ENCODE data around the gene PPARA. TPM values are rescaled to one million over a fixed set of nuclear protein-coding genes. Genes with fewer than 3 reads are reported as not detected.

The PPARA gene
- total and polyA plus RNA-seq, 11 donors: 21.1 to 96.4 (median 80.4) TPM

DNA sequence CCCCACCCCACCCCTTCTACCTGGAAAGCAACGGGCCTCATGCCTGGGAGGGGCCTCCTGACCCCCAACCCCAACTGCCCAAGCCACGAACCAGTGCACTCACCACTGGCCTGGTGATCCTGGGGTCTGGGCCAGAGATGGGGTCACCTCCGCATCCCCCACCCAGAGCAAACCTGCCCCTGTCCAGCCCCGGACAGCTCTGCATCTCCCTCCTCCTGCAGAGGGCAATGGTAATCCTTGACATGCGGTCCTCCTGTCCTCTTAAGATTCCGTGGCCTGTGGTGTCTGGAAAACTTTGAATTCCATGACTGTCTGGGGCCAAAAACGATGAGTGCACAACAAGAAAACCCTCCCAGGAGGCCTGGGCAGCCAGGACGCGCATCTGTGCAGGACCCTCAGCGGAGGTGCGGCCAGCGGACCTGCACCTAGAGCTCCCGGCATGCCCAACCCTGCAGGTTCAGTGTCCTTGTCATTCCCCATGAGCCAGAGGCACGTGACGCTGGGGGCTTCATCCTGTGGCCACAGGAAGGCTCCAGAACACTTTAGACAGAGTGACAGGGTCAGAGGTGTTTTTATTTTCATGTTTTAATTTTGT lies 16.1 kb upstream of the PPARA start:
- ATAC-seq (no peak), DNase-seq (peak in 1 of 5 donors; percentile 45)
- H3K4me1 ChIP-seq: peaks cover 0 to 19% (median 9%) of the 10 kb centered on the region in 12 donors
- H3K4me3 ChIP-seq: no peak overlapping the region
- no peak for TF ChIP-seq POLR2A (IDR thresholded peaks at IDR 0.05)
- TF ChIP-seq, protein P1, sequence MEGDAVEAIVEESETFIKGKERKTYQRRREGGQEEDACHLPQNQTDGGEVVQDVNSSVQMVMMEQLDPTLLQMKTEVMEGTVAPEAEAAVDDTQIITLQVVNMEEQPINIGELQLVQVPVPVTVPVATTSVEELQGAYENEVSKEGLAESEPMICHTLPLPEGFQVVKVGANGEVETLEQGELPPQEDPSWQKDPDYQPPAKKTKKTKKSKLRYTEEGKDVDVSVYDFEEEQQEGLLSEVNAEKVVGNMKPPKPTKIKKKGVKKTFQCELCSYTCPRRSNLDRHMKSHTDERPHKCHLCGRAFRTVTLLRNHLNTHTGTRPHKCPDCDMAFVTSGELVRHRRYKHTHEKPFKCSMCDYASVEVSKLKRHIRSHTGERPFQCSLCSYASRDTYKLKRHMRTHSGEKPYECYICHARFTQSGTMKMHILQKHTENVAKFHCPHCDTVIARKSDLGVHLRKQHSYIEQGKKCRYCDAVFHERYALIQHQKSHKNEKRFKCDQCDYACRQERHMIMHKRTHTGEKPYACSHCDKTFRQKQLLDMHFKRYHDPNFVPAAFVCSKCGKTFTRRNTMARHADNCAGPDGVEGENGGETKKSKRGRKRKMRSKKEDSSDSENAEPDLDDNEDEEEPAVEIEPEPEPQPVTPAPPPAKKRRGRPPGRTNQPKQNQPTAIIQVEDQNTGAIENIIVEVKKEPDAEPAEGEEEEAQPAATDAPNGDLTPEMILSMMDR (IDR thresholded peaks at IDR 0.05): no peak
- 85 to 89% (median 86%) methylated on average over 14 to 15 of the region's 15 CpGs for WGBS, 4 donors
- intact Hi-C loops (cut with DNase I): no loop called here
- no peaks in the 10 kb centered on the region for H3K27me3 ChIP-seq
- H3K27ac ChIP-seq: no peak overlapping the region
- no peaks in the 10 kb centered on the region for H3K36me3 ChIP-seq
- H3K9me3 ChIP-seq: no peaks in the 10 kb centered on the region

DNA sequence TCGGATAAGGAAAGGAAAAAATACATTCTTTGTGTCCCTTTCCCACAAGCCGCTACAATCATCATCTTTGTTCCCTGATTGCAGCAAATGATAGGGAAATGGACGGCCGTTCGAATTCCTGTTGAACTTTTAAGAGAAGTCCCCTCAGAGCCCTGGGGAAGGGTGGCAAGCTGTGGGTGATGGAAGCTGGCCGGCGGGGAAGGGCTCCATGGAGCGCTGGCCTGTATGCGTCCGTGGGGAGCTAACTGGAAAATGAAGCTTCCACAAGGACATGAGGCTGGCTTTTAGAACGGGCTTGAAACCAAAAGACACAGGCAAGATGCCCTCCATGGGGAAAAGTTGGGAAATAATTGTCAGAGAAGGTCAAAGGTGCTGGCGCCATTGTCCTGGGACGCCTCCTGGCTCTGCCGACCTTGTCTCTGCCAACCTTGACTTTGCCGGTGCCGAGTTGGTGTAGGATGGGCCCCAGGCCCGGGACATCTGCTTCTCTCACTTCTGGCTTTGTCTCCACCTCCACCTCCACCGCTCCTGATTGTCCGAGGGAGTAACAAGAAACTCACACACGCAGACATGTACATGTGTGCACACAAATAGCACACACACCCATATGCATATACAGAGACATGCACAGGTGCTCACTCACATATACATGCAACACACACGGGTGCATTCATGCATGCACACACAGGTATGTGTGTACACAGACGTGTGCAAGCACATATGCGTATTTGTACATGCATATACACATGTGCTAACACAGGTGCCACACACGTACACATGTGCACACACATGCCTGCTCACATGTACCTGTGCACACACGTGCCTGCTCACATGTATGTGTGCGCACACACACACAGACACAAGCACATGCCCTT lies 14.5 kb upstream of the PPARA start:
- Histone ChIP-seq H3K27ac (no peak overlapping the region), H3K4me3 (no peak overlapping the region), H3K4me1 (peaks cover 0 to 24% (median 11%) of the 10 kb centered on the region in 12 donors), H3K27me3 (no peaks in the 10 kb centered on the region), H3K9me3 (no peaks in the 10 kb centered on the region), H3K36me3 (no peaks in the 10 kb centered on the region)
- DNase-seq: peak in 1 of 5 donors; percentile 20
- intact Hi-C loops (cut with DNase I): loop anchor here in 1 of 10 donors (5.0 kb wide), 1 partner anchor 111 kb away; no protein-coding TSS in a partner anchor
- 74 to 81% (median 80%) methylated on average over 26 of the region's 26 CpGs for WGBS, 4 donors
- TF ChIP-seq, protein P1 (IDR thresholded peaks at IDR 0.05): no peak
- TF ChIP-seq POLR2A (IDR thresholded peaks at IDR 0.05): no peak
- no peak for ATAC-seq

DNA sequence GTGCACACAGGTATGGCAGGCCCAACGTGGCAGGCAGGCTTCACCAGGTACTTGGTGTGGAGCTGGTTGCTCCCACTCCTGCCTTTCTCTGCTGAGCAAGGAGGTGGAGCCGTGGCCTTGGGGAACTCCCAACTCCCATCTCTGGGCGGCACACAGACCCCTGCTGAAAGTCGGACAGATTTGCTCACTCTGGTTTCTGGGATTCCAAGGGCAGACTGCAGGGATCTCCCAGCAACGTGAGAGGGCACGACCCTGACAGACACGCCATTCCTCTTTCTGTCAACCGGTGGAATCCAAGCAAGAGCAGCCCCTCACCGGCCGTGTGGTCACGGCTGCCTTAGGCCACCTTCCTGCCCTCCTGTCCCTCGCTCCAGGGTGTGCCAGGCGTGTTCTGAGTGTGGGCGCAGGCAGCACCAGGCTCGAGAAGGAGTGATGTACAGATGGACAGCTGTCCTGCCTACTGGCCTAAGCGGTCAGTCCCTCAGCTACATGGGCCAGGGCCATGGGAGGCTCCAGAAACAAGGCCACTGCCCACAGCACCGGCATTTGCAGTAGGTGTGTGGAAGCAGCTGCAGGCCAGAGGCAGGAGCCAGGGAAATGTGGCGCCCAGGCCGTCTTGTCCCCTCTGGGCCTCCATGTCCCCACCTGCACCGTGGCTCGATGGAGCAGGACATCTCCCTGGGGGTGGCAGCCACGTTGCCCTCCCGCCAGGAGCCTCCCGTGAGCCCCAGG lies 13.7 kb upstream of the PPARA start:
- Histone ChIP-seq H3K27me3 (no peaks in the 10 kb centered on the region), H3K36me3 (no peaks in the 10 kb centered on the region), H3K27ac (no peak overlapping the region), H3K4me3 (no peak overlapping the region), H3K9me3 (no peaks in the 10 kb centered on the region), H3K4me1 (peaks cover 0 to 24% (median 11%) of the 10 kb centered on the region in 12 donors)
- TF ChIP-seq, protein P1 (IDR thresholded peaks at IDR 0.05): no peak
- TF ChIP-seq POLR2A (IDR thresholded peaks at IDR 0.05): no peak
- DNase-seq: peak in 1 of 5 donors; percentile 36
- intact Hi-C loops (cut with DNase I): loop anchor here in 1 of 10 donors (5.0 kb wide), 1 partner anchor 111 kb away; no protein-coding TSS in a partner anchor
- ATAC-seq: no peak
- 81 to 87% (median 84%) methylated on average over 16 to 24 of the region's 24 CpGs for WGBS, 4 donors
